Esophagus muscularis mucosa (tissue), 4 donors: ENCODE results near the gene LAGE3. TPM values are rescaled to one million over a fixed set of nuclear protein-coding genes. Genes with fewer than 3 reads are reported as not detected.
"Not testable (repeated sequence)": the region's sequence is repeated elsewhere in the genome, so short reads cannot be mapped to it uniquely, and the experiment has no call there.

Source experiments
- DNase-seq: peaks from one replicate; pipeline ENCODE4 v3.0.0-alpha.2; 2017; ENCODE audit errors: extremely low spot score
- H3K27ac ChIP-seq, 4 donors: fragments of 200-600 bp; sonication (generic); replicated peaks in 1 of 4; 1 replicate in 3 of 4; 2 replicates in 1 of 4; pipeline ENCODE4 v1.5.1; 2016 to 2019; ENCODE audit warnings: mild to moderate bottlenecking in 1 of 4
- H3K27me3 ChIP-seq, 4 donors: fragments of 200-600 bp; sonication (generic); one replicate each; pipeline versions ENCODE4 v1.5.1 to v1.6.0; 2016 to 2019
- H3K36me3 ChIP-seq, 4 donors: fragments of 200-600 bp; sonication (generic); one replicate each; pipeline ENCODE4 v1.5.1; 2016 to 2019
- H3K4me1 ChIP-seq, 4 donors: fragments of 200-600 bp; sonication (generic); one replicate each; pipeline ENCODE4 v1.5.1; 2016 to 2019
- H3K4me3 ChIP-seq, 4 donors: fragments of 200-600 bp; sonication (generic); 1 replicate in 2 of 4; 2 replicates in 2 of 4; pipeline ENCODE4 v1.5.1; 2016 to 2019; ENCODE audit warnings: mild to moderate bottlenecking in 4 of 4, moderate library complexity in 1 of 4
- H3K9me3 ChIP-seq, 4 donors: fragments of 200-600 bp; sonication (generic); 1 replicate in 3 of 4; 2 replicates in 1 of 4; pipeline ENCODE4 v1.5.1; 2016 to 2019
- CTCF ChIP-seq, 3 experiments: fragments of 200-600 bp in 2 of 3; fragments of 450-650 bp in 1 of 3; sonication (generic) in 2 of 3; IDR thresholded peaks; one replicate each; pipeline ENCODE4 v1.5.1; 2017 to 2019; ENCODE audit warnings: antibody characterized with exemption in 3 of 3, mild to moderate bottlenecking in 2 of 3, moderate library complexity in 1 of 3
- EP300 ChIP-seq: sonication (generic); formaldehyde crosslinking; IDR thresholded peaks from one replicate; pipeline ENCODE4 v1.6.1; 2017; ENCODE audit warnings: antibody characterized with exemption
- POLR2A ChIP-seq: fragments of 450-650 bp; IDR thresholded peaks from one replicate; pipeline ENCODE4 v1.6.1; 2017; ENCODE audit warnings: antibody characterized with exemption, moderate library complexity, mild to moderate bottlenecking, low read depth
- POLR2AphosphoS5 ChIP-seq, 2 donors: sonication (generic); formaldehyde crosslinking; IDR thresholded peaks; one replicate each; pipeline ENCODE4 v1.6.1; 2017; ENCODE audit warnings: antibody characterized with exemption in 2 of 2
- WGBS: methylation state at CpG from one replicate; pipeline ENCODE4 v1.1.5; 2018; 5-methylcytosine and 5-hydroxymethylcytosine counted together
- intact Hi-C: fragments of 100-400 bp; cut with DNase I; formaldehyde crosslinking; loops from one replicate; pipeline ENCODE4 v1.15.1; 2023
- total RNA-seq, 4 donors: library from RNA; depleted of rRNA; stranded (reverse); fragments of >200 nt; gene quantifications; one replicate each; pipeline versions ENCODE4 v1.1.0 to v1.2.1, GENCODE V29; 2016

The LAGE3 gene
- total RNA-seq, 4 donors from 2014 or later: 14.1 to 21.7 (median 16.9) TPM

GRCh38 chrX:154502098-154502497 lies 23.0 kb upstream of the LAGE3 start:
- Histone ChIP-seq H3K36me3 (peaks cover 0 to 24% (median 18%) of the 10 kb centered on the region in 4 donors), H3K4me3 (no peak overlapping the region), H3K27ac (no peak overlapping the region), H3K27me3 (no peaks in the 10 kb centered on the region), H3K9me3 (no peaks in the 10 kb centered on the region), H3K4me1 (no peaks in the 10 kb centered on the region)
- WGBS: 79% methylated on average over 8 of the region's 8 CpGs
- no peak for DNase-seq
- no peak for TF ChIP-seq EP300
- no peak for TF ChIP-seq POLR2AphosphoS5 (IDR thresholded peaks at IDR 0.05)
- TF ChIP-seq POLR2A: no peak
- TF ChIP-seq CTCF (IDR thresholded peaks at IDR 0.05): no peak
- intact Hi-C loops: no loop called here

GRCh38 chrX:154501423-154501822 lies 22.3 kb upstream of the LAGE3 start:
- intact Hi-C loops, H3K4me3 ChIP-seq, DNase-seq, H3K27ac ChIP-seq, H3K27me3 ChIP-seq, H3K9me3 ChIP-seq, H3K4me1 ChIP-seq: not testable (repeated sequence)
- peaks cover 0 to 17% (median 11%) of the 10 kb centered on the region in 4 donors for H3K36me3 ChIP-seq
- 94% methylated on average over 7 of the region's 7 CpGs for WGBS

GRCh38 chrX:154496591-154497137 lies 17.6 kb upstream of the LAGE3 start:
- H3K4me3 ChIP-seq, intact Hi-C loops, H3K27ac ChIP-seq, H3K27me3 ChIP-seq, H3K9me3 ChIP-seq, DNase-seq, H3K4me1 ChIP-seq, H3K36me3 ChIP-seq: not testable (repeated sequence)
- 69% methylated on average over 4 of the region's 4 CpGs for WGBS

- H3K9me3 ChIP-seq: no peaks in the 10 kb centered on the region
- H3K27ac ChIP-seq: no peak overlapping the region
- H3K36me3 ChIP-seq: no peaks in the 10 kb centered on the region
- H3K4me1 ChIP-seq: peaks cover 0 to 4% (median 0%) of the 10 kb centered on the region in 4 donors
- TF ChIP-seq POLR2AphosphoS5 (IDR thresholded peaks at IDR 0.05): no peak
- TF ChIP-seq CTCF (IDR thresholded peaks at IDR 0.05): no peak
- TF ChIP-seq EP300: no peak
- no peak for TF ChIP-seq POLR2A
- no peaks in the 10 kb centered on the region for H3K27me3 ChIP-seq
- no peak overlapping the region for H3K4me3 ChIP-seq
- no peak for DNase-seq
- intact Hi-C loops: no loop called here
- WGBS: 87% methylated on average over 6 of the region's 6 CpGs
Measured at GRCh38 chrX:154495472-154495922, 16.4 kb upstream of the LAGE3 start.

- DNase-seq: no peak
- no peaks in the 10 kb centered on the region for H3K9me3 ChIP-seq
- peaks cover 0 to 6% (median 2%) of the 10 kb centered on the region in 4 donors for H3K4me1 ChIP-seq
- H3K4me3 ChIP-seq: no peak overlapping the region
- intact Hi-C loops: no loop called here
- WGBS: 74% methylated on average over 3 of the region's 3 CpGs
- no peak overlapping the region for H3K27ac ChIP-seq
- no peak for TF ChIP-seq EP300
- no peak for TF ChIP-seq CTCF (IDR thresholded peaks at IDR 0.05)
- no peak for TF ChIP-seq POLR2A
- no peak for TF ChIP-seq POLR2AphosphoS5 (IDR thresholded peaks at IDR 0.05)
- no peaks in the 10 kb centered on the region for H3K36me3 ChIP-seq
- no peaks in the 10 kb centered on the region for H3K27me3 ChIP-seq
Measured at GRCh38 chrX:154494715-154495114, 15.6 kb upstream of the LAGE3 start.
